Lower lobe of right lung (tissue), 2 donors: ENCODE results near the gene GSTK1. TPM values are rescaled to one million over a fixed set of nuclear protein-coding genes. Genes with fewer than 3 reads are reported as not detected.

Experiments used
- ATAC-seq, 2 donors: fragments of 200-7000 bp; cut with Tn5 transposase; one replicate each; pipeline ENCODE4 v1.9.1; 2020 to 2022; ENCODE audit warnings: mild to moderate bottlenecking in 2 of 2, moderate library complexity in 2 of 2
- DNase-seq: peaks from one replicate; pipeline ENCODE4 v3.0.0-alpha.2; 2020
- H3K27ac ChIP-seq: fragments of 200-600 bp; one replicate; pipeline ENCODE4 v1.8.0; 2022
- H3K27me3 ChIP-seq: fragments of 200-600 bp; one replicate; pipeline ENCODE4 v1.8.0; 2022; ENCODE audit warnings: low read depth
- H3K36me3 ChIP-seq: fragments of 200-600 bp; one replicate; pipeline ENCODE4 v1.8.0; 2022; ENCODE audit warnings: mild to moderate bottlenecking
- H3K4me1 ChIP-seq: fragments of 200-600 bp; one replicate; pipeline ENCODE4 v1.8.0; 2022
- H3K4me3 ChIP-seq: fragments of 200-600 bp; one replicate; pipeline ENCODE4 v1.8.0; 2022; ENCODE audit warnings: mild to moderate bottlenecking
- H3K9me3 ChIP-seq: fragments of 200-600 bp; one replicate; pipeline ENCODE4 v1.8.0; 2022
- intact Hi-C: fragments of 100-400 bp; cut with DNase I; formaldehyde crosslinking; loops from one replicate; pipeline ENCODE4 v1.11.0; 2022
- total RNA-seq: library from RNA; stranded (reverse); fragmentation: NEBNext Ultra II Directional; extraction: Animal tissue kit (Norgen Biotek cat#: 25700); gene quantifications from one replicate; pipeline ENCODE4 v1.2.1, GENCODE V29; 2021
- TF ChIP-seq, protein P1 (sequence below): fragments of 200-600 bp; IDR thresholded peaks from one replicate; pipeline ENCODE4 v1.8.0; 2022; ENCODE audit warnings: antibody characterized with exemption, mild to moderate bottlenecking
- donor health status: DM: no; HTN: yes; CAD: no; lungs with severe emphysema.

GSTK1 gene
- total RNA-seq, 1 donor from 2014 or later: 152 TPM

DNA sequence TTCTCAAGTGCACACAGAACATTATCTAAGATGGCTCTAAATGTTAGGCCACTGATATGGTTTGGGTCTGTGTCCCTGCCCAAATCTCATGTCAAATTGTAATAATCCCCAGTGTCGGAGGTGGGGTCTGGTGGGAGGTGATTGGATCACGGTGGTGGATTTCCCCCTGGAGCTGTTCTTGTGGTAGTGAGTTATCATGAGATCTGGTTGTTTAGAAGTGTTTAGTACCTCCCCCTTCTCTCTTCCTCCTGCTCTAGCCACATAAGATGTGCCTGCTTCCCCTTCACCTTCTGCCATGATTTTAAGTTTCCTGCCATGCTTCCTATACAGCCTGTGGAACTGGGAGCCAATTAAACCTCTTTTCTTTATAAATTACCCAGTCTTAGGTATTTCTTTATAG is 11.2 kb upstream of the GSTK1 start:
- intact Hi-C loops: no loop called here
- no peaks in the 10 kb centered on the region for H3K9me3 ChIP-seq
- no peaks in the 10 kb centered on the region for H3K36me3 ChIP-seq
- no peak overlapping the region for H3K4me3 ChIP-seq
- H3K27ac ChIP-seq: no peak overlapping the region
- H3K27me3 ChIP-seq: no peaks in the 10 kb centered on the region
- no peak for ATAC-seq
- DNase-seq: no peak
- TF ChIP-seq, protein P1, sequence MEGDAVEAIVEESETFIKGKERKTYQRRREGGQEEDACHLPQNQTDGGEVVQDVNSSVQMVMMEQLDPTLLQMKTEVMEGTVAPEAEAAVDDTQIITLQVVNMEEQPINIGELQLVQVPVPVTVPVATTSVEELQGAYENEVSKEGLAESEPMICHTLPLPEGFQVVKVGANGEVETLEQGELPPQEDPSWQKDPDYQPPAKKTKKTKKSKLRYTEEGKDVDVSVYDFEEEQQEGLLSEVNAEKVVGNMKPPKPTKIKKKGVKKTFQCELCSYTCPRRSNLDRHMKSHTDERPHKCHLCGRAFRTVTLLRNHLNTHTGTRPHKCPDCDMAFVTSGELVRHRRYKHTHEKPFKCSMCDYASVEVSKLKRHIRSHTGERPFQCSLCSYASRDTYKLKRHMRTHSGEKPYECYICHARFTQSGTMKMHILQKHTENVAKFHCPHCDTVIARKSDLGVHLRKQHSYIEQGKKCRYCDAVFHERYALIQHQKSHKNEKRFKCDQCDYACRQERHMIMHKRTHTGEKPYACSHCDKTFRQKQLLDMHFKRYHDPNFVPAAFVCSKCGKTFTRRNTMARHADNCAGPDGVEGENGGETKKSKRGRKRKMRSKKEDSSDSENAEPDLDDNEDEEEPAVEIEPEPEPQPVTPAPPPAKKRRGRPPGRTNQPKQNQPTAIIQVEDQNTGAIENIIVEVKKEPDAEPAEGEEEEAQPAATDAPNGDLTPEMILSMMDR: no peak
- H3K4me1 ChIP-seq: no peaks in the 10 kb centered on the region

DNA sequence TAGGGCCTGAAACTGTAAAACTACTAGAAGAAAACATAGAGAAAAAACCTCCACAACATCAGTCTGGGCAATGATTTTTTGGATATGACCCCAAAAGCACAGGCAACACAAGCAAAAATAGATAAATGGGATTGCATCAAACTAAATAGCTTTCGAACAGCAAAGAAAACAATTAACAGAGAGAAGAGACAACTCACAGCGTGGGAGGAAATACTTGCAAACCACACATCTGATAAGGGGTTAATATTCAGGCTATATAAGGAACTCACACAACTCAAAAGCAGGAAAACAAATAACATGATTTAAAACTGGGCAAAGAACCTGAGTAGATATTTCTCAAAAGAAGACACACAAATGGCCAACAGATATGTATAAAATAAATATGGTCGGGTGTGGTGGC is 7.7 kb upstream of the GSTK1 start:
- Histone ChIP-seq H3K4me3 (no peak overlapping the region), H3K27ac (no peak overlapping the region), H3K36me3 (no peaks in the 10 kb centered on the region), H3K4me1 (peaks cover 13% of the 10 kb centered on the region), H3K27me3 (no peaks in the 10 kb centered on the region), H3K9me3 (no peaks in the 10 kb centered on the region)
- TF ChIP-seq, protein P1: no peak
- intact Hi-C loops: no loop called here
- ATAC-seq (no peak), DNase-seq (no peak)

DNA sequence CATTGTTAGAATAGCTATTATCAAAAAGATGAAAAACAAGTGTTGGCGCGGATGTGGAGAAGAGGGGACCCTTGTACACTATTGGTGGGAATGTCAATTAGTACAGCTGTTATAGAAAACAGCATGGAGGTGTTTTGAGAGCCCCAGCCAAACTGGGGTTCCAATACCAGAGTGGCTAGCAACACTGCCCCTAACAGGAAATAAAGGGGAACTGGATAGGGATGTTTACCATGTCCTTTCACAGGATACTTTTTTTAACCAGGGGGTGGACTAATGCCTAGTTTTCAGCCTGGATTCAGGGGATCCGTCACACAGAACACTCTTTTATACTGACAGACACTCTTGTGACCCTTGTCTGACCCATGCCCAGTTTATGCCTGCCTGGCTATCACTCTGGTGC is 6.9 kb upstream of the GSTK1 start:
- intact Hi-C loops: no loop called here
- peaks cover 13% of the 10 kb centered on the region for H3K4me1 ChIP-seq
- DNase-seq: no peak
- no peak overlapping the region for H3K27ac ChIP-seq
- H3K4me3 ChIP-seq: no peak overlapping the region
- no peaks in the 10 kb centered on the region for H3K9me3 ChIP-seq
- H3K27me3 ChIP-seq: no peaks in the 10 kb centered on the region
- no peaks in the 10 kb centered on the region for H3K36me3 ChIP-seq
- TF ChIP-seq, protein P1: peak; percentile 13
- no peak for ATAC-seq

DNA sequence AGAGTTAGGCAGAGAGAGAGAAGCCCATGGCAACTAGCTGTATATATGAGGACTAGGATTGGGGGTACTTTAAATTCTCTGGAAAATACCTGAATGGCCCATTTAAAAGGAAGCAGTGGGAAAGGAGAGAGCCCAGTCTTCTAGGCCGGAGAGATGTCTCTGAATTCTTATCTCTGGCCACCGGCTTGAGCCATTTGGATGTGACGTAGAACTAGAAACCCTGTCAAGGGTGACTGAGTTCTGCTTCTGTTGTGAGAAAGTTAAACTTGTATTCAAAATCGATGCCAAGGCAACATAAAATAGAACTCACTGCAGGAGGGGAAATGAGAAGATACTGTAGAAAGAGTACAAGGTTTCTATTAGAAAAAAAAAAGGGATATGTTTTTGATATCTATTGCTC is 6.3 kb upstream of the GSTK1 start:
- no peak overlapping the region for H3K27ac ChIP-seq
- no peaks in the 10 kb centered on the region for H3K36me3 ChIP-seq
- H3K4me1 ChIP-seq: peaks cover 13% of the 10 kb centered on the region
- DNase-seq (no peak), ATAC-seq (no peak)
- no peaks in the 10 kb centered on the region for H3K9me3 ChIP-seq
- H3K4me3 ChIP-seq: no peak overlapping the region
- intact Hi-C loops: no loop called here
- H3K27me3 ChIP-seq: no peaks in the 10 kb centered on the region
- TF ChIP-seq, protein P1: no peak

DNA sequence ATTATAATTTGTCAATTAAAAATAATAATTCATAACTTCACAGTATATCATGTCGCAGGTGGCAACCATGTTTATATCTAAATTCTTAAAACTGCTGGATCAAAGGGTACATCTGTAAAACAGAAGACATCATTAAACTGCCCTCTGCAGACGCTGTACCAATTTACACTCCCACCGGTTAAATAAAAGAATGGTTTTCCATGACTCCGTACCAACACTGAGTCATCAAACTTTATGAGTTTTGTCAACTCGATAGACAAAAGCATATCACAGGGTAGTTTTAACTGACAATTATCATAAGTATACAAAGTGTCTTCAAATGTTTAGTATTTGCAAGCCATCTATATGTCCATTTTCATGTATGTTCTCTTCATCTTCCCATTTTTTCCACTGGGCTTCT is 5.7 kb upstream of the GSTK1 start:
- no peaks in the 10 kb centered on the region for H3K9me3 ChIP-seq
- H3K27ac ChIP-seq: no peak overlapping the region
- ATAC-seq (no peak), DNase-seq (no peak)
- H3K4me1 ChIP-seq: peaks cover 14% of the 10 kb centered on the region
- TF ChIP-seq, protein P1: no peak
- H3K4me3 ChIP-seq: no peak overlapping the region
- H3K27me3 ChIP-seq: no peaks in the 10 kb centered on the region
- no peaks in the 10 kb centered on the region for H3K36me3 ChIP-seq
- intact Hi-C loops: no loop called here

DNA sequence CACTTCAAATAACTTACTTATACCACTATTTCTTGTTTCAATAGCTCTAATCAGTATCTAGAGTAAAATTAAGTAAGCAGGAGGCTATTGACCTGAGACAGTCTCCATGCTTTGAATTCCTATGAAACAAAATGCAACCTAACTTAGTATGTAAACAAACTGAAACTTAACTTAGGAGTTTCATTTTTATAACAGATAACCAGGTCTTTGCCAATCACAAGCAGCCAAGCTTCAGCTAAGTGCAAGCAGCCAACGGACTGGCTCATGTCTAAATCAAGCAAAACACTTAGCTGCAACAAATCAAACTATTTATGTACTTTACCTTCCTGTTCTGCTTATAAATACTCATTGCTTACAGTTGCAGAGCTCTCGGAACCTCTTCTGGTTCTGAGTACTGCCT is 4.4 kb upstream of the GSTK1 start:
- no peaks in the 10 kb centered on the region for H3K27me3 ChIP-seq
- no peaks in the 10 kb centered on the region for H3K36me3 ChIP-seq
- peak overlapping the region; percentile 27 for H3K27ac ChIP-seq
- H3K4me1 ChIP-seq: peaks cover 18% of the 10 kb centered on the region
- no peak overlapping the region for H3K4me3 ChIP-seq
- TF ChIP-seq, protein P1: no peak
- DNase-seq (no peak), ATAC-seq (peak; percentile 47 to 72)
- H3K9me3 ChIP-seq: no peaks in the 10 kb centered on the region
- intact Hi-C loops: no loop called here
